ENCODE measurements around the gene METTL25B. TPM values are rescaled to one million over a fixed set of nuclear protein-coding genes. Genes with fewer than 3 reads are reported as not detected.

Gene METTL25B
- total RNA-seq, 1 experiment from 2014 or later, result 10.4 TPM

GRCh38 chr1:156740741-156741480 lies 12.6 kb downstream of the METTL25B start, which contains the start of gene MRPL24:
TSS of gene MRPL24 (minus strand) at chr1:156741088. CDS start at chr1:156738704, 2,384 bp downstream.
- peaks cover 45% of the 10 kb centered on the region for H3K79me2 ChIP-seq (ENCODE audit: low read length)
- peaks cover 42% of the 10 kb centered on the region for H3K36me3 ChIP-seq (ENCODE audit: low read depth, low read length)
- no peaks in the 10 kb centered on the region for H3K27me3 ChIP-seq (ENCODE audit: low read length)
- H3K4me2 ChIP-seq (ENCODE audit: low read length), result peak within 1 kb of the TSS; percentile 90
- H2AFZ ChIP-seq (ENCODE audit: low read length), result peak within 1 kb of the TSS; percentile 74
- ATAC-seq (peak; percentile 89), DNase-seq (peak; percentile 99)
- BruUV-seq (replicated peaks), result TSS peak; percentile 22
- peak within 1 kb of the TSS; percentile 94 for H3K9ac ChIP-seq (ENCODE audit: low read length)
- ChIA-PET CTCF (interaction anchor here (0.6 to 1.6 kb wide), 7 partner anchors 12 to 119 kb away, joined by 3 to 11 read pairs (median 4); partner anchors contain the start of genes ISG20L2, METTL25B, NES and PRCC), POLR2A (ENCODE audit: unreplicated experiment) (interaction anchor here (0.6 to 1.7 kb wide), 9 partner anchors 11 to 141 kb away, joined by 3 to 28 read pairs (median 5); partner anchors contain the start of genes HDGF, ISG20L2, METTL25B and PRCC)
- H3K27ac ChIP-seq (ENCODE audit: low read length), result peak within 1 kb of the TSS; percentile 61
- peaks cover 17% of the 10 kb centered on the region for H3F3A ChIP-seq (ENCODE audit: low read length, unreplicated experiment)
- no peak for TF ChIP-seq EZH2phosphoT487 (IDR thresholded peaks at IDR 0.05; ENCODE audit: borderline replicate concordance, low read length)
- TF ChIP-seq CTCF (conservative IDR thresholded peaks at IDR 0.05; ENCODE audit: low read depth, low read length), result no peak
- TF ChIP-seq EZH2 (IDR thresholded peaks at IDR 0.05; ENCODE audit: low read length, unreplicated experiment), result no peak
- peak within 1 kb of the TSS; percentile 78 for H3K4me3 ChIP-seq (ENCODE audit: low read length)
- no peaks in the 10 kb centered on the region for H3K9me3 ChIP-seq (ENCODE audit: low read length)
- H4K20me1 ChIP-seq (ENCODE audit: low read length), result no peaks in the 10 kb centered on the region
- intact Hi-C loops (cut with micrococcal nuclease), result loop anchor here (1.0 kb wide), 2 partner anchors 13 to 26 kb away; partner anchors contain the start of genes ISG20L2, METTL25B and PRCC
- no peaks in the 10 kb centered on the region for H3K9me2 ChIP-seq (replicated peaks; ENCODE audit: low read length)
- H3K4me1 ChIP-seq (ENCODE audit: insufficient read depth, low read length), result peaks cover 22% of the 10 kb centered on the region

- DNase-seq (no peak), ATAC-seq (no peak)
- Histone ChIP-seq H3K4me3 (ENCODE audit: low read length) (peak overlapping the region; percentile 16; the same call in 1 of the 2 replicates), H3K9me2 (replicated peaks; ENCODE audit: low read length) (no peaks in the 10 kb centered on the region), H3K9ac (ENCODE audit: low read length) (peak overlapping the region; percentile 10), H3K27me3 (ENCODE audit: low read length) (no peaks in the 10 kb centered on the region), H3K36me3 (ENCODE audit: low read depth, low read length) (peaks cover 46% of the 10 kb centered on the region), H3F3A (ENCODE audit: low read length, unreplicated experiment) (peaks cover 23% of the 10 kb centered on the region), H3K4me2 (ENCODE audit: low read length) (peak overlapping the region; percentile 45), H3K27ac (ENCODE audit: low read length) (peak overlapping the region; percentile 48), H2AFZ (ENCODE audit: low read length) (peak overlapping the region; percentile 27), H3K4me1 (ENCODE audit: insufficient read depth, low read length) (peaks cover 28% of the 10 kb centered on the region), H4K20me1 (ENCODE audit: low read length) (0 out of 2 replicates have a peak, but pooled peaks cover 5% of the 10 kb centered on the region), H3K9me3 (ENCODE audit: low read length) (no peaks in the 10 kb centered on the region), H3K79me2 (ENCODE audit: low read length) (peaks cover 51% of the 10 kb centered on the region)
- intact Hi-C loops (cut with micrococcal nuclease), result loop anchor here (1.0 kb wide), 2 partner anchors 13 to 26 kb away; partner anchors contain the start of genes ISG20L2, METTL25B and PRCC
- no peak for TF ChIP-seq EZH2 (IDR thresholded peaks at IDR 0.05; ENCODE audit: low read length, unreplicated experiment)
- TF ChIP-seq CTCF (conservative IDR thresholded peaks at IDR 0.05; ENCODE audit: low read depth, low read length), result no peak
- no peak for TF ChIP-seq EZH2phosphoT487 (IDR thresholded peaks at IDR 0.05; ENCODE audit: borderline replicate concordance, low read length)
- ChIA-PET CTCF (interaction anchor here (0.6 to 1.6 kb wide), 6 partner anchors 13 to 118 kb away, joined by 3 to 11 read pairs (median 6); partner anchors contain the start of genes ISG20L2, METTL25B and PRCC), POLR2A (ENCODE audit: unreplicated experiment) (interaction anchor here (0.6 to 1.7 kb wide), 10 partner anchors 10 to 141 kb away, joined by 3 to 28 read pairs (median 5); partner anchors contain the start of genes HDGF, ISG20L2, METTL25B and PRCC)
- TSS peak; percentile 80 for BruUV-seq (replicated peaks)
Measured at GRCh38 chr1:156741481-156741983, 13.3 kb downstream of the METTL25B start.
